Hepatocyte (in vitro differentiated cells): ENCODE results near the gene MSH3.

ENCODE experiments used
- CTCF ChIP-seq: fragments of 200-600 bp; sonication (generic); IDR thresholded peaks from 2 replicates; pipeline ENCODE4 v1.5.1; 2016; ENCODE audit warnings: antibody characterized with exemption, mild to moderate bottlenecking; ENCODE audit not compliant: poor library complexity
- EZH2 ChIP-seq: fragments of 200-600 bp; sonication (generic); IDR thresholded peaks from 2 replicates; pipeline ENCODE4 v1.6.1; 2016; ENCODE audit warnings: antibody characterized with exemption, mild to moderate bottlenecking, borderline replicate concordance

DNA sequence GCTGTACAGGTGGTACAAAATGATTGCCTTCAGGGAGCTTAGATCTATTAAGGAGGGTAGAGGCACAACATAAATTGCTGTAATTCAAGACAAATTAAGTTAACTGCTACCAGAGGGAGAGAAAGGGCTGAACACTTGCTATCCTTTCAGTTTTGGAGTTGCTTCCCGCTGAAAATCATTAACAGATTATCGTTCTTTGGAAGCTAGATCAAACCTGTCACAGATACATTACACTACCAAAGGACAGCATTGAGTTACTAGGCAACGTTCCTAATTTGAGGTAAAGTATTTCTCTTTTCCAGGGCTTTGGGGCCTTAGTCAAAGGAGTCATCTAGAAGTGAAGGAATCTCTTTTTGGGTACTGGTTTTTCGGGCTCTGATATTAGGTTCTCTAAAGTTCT, 85.0 kb downstream of the MSH3 start:
- TF ChIP-seq EZH2 (no peak), CTCF (no peak)
